Fibroblast of villous mesenchyme (primary cell): Measurements from ENCODE around the gene TAGAP. TPM values are rescaled to one million over a fixed set of nuclear protein-coding genes. Genes with fewer than 3 reads are reported as not detected.

ENCODE experiments used
- DNase-seq: peaks from one replicate; pipeline ENCODE4 v3.0.0-alpha.2; 2010; ENCODE audit warnings: low read depth
- H3K4me3 ChIP-seq: 2 replicates; pipeline ENCODE4 v1.5.1; 2011; ENCODE audit warnings: low read depth, mild to moderate bottlenecking, low read length
- CTCF ChIP-seq: IDR thresholded peaks from 2 replicates; pipeline ENCODE4 v1.5.1; 2012; ENCODE audit warnings: low read depth, mild to moderate bottlenecking, low read length; ENCODE audit not compliant: insufficient read depth
- total RNA-seq: library from RNA; depleted of rRNA; stranded (reverse); fragments of >200 nt; gene quantifications from 2 replicates; pipeline ENCODE4 v1.2.3, GENCODE V29; 2012

TAGAP gene
- total RNA-seq, 1 donor: not detected

GRCh38 chr6:159045801-159046200 is 1.0 kb upstream of the TAGAP start:
- no peak overlapping the region for H3K4me3 ChIP-seq
- DNase-seq: no peak
- no peak for TF ChIP-seq CTCF

- TF ChIP-seq CTCF: no peak
- DNase-seq: no peak
- H3K4me3 ChIP-seq: no peak overlapping the region
These were observed 844 bp downstream of the TAGAP start for GRCh38 chr6:159043947-159044346.

GRCh38 chr6:159043251-159043650 is 1.5 kb downstream of the TAGAP start:
- no peak for TF ChIP-seq CTCF
- no peak for DNase-seq
- no peak overlapping the region for H3K4me3 ChIP-seq

GRCh38 chr6:159042826-159043181 is 2.0 kb downstream of the TAGAP start:
- no peak for DNase-seq
- no peak for TF ChIP-seq CTCF
- no peak overlapping the region for H3K4me3 ChIP-seq

GRCh38 chr6:159042003-159042825 is 2.6 kb downstream of the TAGAP start:
- peak; percentile 96 for TF ChIP-seq CTCF
- H3K4me3 ChIP-seq: peak overlapping the region; percentile 29
- peak; percentile 56 for DNase-seq

GRCh38 chr6:159041181-159041580 is 3.6 kb downstream of the TAGAP start:
- H3K4me3 ChIP-seq: no peak overlapping the region
- DNase-seq: no peak
- no peak for TF ChIP-seq CTCF

- H3K4me3 ChIP-seq: no peak overlapping the region
- DNase-seq: no peak
- no peak for TF ChIP-seq CTCF
These were observed 4.9 kb downstream of the TAGAP start for GRCh38 chr6:159039885-159040258.
